GM18870 (cell line): ENCODE data around the gene ADIPOR2.

ENCODE experiments used
- ATAC-seq: cut with Tn5 transposase; IDR thresholded peaks from one replicate; pipeline ENCODE4 v1.9.1; 2021; ENCODE audit warnings: moderate library complexity; ENCODE audit not compliant: unreplicated experiment

ADIPOR2 gene

DNA sequence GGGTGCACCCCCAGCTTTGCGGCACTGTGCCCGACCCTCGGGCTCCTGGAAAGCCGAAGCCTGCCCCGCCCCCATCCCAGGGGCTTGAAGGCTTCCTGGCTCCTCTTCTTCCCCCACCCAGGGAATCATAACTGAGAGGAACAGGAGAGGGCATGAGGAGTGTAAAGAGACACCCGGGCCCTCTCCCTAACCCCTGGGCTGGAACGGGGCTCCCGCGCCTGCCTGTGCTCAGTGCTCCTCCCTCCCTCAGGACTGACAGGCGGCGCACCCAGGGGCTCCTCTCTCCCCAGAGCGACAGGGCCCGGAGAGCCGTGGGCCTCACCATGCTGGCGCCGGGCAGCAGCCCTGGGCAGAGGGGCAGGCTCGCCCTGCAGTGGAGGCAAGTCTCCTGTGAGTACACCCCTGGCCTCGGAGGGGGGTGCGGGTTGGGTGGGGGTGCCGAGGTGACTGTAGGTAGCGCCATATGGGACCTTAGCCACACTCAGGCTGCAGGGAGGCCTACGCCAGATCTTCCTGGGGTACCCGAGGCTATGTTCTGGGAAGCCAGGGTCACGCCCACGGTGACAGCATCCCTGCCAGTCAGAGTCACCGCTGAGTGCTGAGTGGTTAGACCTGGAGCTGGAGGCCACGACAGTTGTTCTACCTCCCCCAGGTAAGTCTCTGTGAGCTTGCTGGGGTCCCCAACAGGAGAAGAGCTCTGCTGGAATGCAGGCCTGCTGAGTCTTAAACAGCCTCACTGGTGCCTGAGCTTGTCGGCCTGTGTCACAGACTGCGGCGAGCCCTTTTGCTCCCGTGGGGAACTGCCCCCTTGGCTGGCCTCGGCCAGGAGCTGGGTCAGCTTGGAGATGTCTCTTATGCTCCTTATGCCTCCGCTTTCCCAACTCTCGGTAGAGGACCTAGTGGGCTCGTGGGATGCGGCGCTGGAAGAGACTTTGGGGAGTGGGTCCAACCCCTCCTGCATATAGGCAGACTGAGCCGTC, 137.2 kb downstream of the ADIPOR2 start:
- no peak for ATAC-seq

DNA sequence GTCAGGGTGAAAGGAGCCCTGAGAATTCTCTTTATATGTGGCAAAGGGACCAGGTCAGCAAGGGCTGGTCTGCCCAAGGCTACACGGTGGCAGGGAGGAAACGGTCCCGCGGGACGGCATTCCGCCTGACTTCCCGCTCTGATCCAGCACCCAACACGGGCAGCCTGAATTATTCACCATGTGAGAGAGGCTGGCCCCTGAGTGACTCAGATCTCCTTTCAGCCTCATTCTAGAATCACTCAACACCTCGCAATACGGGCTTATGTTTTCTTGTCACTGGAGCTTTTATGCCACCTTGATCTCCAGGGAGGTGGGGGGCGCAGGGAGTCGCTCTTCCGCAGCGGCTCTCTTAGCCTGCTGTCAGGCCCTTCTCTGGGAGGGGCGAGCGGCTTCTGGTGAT, 138.0 kb downstream of the ADIPOR2 start:
- ATAC-seq, result no peak

DNA sequence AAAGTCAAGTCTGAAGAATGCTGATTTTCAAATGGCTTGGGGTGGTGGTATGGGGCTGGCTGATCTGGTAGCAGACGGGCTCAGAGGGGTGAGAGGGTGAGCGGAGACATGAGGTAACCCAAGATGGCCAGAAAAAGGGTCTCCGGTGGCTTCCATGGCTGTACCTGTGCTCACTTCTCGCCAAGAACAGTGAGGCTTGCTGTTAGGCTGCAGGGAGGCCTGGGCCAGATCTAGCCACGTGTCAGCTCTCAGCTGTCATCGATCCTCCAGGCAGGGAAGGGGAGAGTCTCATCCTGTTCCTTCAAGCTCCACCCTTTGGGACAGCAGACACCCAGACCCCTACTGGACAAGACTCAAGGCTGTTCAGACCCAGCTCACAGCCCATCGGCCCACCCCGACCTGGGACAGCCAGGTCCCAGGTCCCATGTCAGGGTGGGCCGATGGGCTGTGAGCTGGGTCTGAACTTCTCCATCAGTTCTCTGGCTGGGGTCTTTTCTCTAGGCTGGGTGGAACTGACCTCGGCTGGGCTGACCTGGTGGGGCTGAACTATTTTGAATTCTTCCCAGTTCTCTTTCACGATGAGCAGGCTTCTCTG, 138.5 kb downstream of the ADIPOR2 start:
- ATAC-seq, result no peak

DNA sequence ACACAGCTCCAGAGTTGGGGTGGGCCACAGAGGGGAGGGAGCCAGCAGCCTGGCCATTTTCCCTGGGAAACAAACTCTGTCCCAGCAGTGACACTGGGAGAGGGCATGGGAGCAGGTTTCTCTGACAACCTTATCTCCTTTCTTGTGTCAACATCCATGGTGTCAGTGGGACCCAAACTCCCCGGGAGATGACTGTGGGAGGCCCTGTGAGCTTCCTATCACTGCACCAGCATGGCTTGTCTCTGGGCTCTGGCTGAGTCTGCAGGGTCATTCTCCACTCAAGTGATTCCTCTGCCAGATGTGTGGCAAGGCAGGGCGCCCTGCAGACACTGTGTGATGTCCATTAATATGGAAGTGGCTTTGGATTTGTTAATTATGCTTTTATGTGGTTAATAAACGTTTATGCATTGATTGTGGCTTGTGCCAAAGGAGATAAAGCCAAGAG, 139.6 kb downstream of the ADIPOR2 start:
- no peak for ATAC-seq

DNA sequence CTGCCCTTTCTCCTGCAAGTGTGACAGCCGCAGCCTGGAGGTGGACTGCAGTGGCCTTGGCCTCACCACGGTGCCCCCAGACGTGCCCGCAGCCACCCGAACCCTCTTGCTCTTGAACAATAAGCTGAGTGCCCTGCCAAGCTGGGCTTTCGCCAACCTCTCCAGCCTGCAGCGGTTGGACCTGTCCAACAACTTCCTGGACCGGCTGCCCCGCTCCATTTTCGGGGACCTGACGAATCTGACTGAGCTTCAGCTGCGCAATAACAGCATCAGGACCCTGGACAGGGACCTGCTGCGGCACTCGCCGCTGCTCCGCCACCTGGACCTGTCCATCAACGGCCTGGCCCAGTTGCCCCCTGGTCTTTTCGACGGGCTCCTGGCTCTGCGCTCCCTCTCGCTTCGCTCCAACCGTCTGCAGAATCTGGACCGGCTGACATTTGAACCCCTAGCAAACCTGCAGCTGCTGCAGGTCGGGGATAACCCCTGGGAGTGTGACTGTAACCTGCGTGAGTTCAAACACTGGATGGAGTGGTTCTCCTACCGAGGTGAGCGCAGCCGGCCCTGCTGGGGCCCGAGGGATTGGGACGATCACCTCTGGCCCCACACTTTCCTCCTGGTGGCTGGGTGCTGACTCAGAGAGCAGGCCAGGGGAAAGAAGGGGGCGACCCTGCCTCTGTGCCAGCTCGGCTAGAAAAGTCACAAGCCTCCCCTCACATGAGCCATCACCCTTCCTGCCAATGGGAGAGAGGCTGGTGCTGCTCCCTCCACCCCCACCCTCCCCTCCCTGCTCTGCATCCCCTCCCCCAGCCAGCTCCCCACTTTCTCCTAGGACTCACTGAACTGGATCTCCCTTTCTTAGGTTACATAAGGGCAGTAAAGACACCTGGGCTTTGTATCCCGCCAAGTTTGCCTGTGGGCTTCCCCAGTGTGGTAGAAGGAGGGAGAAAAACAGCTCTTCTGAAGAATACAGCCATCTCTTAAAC, 140.4 kb downstream of the ADIPOR2 start:
- no peak for ATAC-seq

DNA sequence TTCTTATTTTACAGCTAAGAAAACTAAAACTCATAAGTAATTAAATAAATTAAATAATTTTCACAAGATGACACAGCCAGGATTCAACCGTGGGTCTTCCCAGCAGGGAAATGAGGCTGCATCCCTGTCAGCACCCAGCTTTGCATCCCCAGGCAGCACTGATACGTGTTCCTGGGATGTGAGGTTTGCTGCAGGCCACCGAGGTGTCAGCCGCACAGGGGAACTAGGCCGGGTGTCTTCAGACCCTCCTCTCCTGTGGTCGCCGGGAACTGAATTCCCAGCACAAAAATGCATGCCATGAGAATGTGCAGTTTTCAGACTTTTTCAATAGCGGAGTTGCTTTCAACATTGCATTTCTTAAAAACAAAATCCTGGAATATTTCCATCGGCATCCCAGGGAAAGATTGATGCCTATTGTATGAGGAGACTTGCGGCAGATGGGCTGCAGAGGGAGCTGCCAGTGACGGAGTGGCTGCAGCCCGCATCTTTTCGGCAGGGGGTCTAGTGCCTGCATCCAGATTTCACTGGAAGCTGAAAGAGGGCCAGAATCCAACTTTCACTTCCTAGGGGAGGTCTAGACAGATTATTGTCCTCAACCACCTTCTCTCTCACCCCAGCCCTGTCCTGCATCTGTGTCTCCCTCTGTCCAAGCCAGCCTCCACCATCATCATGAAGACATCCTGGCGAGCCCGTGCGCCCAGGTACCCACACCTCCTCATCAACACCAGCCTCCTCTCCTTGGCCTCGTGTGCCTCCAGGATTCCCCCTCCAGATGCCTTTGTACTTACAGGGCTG, 142.1 kb downstream of the ADIPOR2 start:
- ATAC-seq, result no peak

DNA sequence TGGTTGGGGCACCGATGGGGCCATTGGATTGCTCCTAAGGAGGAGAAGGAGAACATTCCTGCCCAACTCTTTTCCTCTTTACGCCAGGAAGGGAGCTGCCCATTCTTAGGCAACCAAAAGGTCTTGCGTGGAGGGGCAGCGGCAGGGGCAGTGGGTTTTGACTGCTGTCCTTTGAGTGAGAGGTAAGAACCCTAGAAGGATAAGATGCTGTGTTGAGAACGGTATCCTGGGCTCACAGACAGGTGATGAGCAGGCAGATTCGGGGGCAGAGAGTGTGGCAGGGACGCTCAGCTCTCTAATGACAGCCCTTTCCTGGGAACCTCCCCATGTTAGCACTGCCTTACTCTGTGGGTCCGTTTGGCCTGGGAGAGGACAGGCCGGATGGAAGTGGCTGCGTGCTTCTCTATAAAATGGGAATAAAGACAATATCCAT, 142.7 kb downstream of the ADIPOR2 start:
- ATAC-seq, result no peak

DNA sequence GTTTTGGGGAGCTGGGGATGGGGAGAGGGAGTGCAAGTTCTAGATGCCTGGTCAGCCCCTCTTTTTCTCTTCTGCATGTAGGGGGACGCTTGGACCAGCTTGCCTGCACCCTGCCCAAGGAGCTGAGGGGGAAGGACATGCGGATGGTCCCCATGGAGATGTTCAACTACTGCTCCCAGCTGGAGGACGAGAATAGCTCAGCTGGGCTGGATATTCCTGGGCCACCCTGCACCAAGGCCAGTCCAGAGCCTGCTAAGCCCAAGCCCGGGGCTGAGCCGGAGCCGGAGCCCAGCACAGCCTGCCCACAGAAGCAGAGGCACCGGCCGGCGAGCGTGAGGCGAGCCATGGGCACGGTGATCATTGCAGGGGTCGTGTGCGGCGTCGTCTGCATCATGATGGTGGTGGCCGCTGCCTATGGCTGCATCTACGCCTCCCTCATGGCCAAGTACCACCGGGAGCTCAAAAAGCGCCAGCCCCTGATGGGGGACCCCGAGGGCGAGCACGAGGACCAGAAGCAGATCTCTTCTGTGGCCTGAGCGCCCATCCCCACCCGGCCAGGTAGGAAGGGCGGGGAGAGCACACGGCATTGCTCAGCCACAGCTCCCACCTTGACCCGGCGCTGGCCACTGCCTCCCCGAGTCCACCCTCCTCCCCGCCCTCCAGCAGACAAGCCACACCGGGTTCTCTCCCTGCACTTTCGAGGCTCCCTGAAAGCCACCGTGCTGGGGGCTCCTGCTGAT, 143.5 kb downstream of the ADIPOR2 start:
- ATAC-seq, result no peak

DNA sequence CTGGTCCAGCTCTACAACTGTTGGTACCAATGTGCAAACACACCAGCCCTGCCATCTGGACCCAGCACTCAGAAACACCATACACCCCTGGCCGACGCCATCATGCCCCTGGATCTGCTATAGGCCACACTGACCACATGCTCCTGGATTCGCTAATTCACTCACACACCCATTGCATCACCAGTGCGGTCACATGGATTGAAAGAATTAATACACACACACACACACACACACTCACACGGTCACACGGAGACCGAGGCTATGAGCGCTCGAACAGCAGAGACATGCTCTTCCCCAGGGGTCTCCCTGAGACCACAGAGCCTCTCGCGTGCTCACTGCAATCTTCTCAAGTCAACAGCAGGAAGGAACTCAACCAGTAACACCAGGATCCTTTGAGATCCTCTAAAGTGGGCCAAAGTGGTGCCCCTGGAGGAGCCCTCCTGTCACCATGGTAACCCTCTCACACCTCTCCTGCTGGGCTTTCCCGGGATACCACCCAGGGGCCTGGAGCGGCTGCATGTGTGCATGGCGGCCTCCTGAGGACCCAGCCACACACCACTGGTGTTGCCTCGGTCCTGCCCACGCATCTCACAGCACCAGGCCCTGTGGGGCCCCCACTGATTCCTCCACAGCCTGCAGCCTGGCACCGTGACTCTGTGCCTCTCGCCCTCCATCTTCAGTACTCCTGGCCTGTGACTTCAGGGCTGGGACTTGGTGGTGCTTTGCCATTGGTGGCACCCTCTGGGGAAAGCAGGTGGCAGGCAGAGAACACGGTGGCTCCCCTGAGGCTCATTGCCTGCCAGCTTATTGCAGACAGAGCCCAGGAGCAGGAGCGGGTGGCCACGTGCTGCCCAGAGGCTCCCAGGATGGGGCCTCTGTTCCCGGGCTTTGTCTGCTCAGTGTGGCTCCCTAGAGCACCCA, 144.6 kb downstream of the ADIPOR2 start:
- ATAC-seq, result no peak

DNA sequence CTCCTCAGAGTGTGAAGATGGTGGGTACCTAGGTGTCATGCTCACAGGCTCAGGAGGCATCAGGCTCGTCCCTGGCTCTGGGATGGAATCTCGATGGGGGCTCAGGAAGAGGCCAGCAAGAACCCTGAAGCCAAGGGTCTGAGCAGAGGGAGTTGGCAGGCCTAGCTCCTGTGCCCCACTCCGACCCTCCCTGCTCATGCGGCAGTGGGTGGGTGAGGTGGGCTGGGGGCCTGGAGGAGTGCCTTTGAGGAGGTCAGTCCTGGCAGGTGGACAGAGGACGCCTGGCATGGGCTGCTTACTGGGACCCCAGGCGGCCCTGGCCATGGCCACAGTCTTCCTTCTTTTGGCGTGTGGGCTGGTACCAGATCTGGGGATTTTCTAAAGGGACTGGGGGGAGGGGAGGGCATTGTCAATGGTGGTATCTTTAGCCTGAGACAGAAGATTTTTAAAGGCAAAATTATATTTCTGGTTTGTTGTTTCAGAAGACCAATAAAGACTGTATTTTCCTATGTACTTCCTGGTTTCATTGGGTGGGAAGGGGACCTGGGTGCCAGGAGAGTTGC, 145.5 kb downstream of the ADIPOR2 start:
- no peak for ATAC-seq

DNA sequence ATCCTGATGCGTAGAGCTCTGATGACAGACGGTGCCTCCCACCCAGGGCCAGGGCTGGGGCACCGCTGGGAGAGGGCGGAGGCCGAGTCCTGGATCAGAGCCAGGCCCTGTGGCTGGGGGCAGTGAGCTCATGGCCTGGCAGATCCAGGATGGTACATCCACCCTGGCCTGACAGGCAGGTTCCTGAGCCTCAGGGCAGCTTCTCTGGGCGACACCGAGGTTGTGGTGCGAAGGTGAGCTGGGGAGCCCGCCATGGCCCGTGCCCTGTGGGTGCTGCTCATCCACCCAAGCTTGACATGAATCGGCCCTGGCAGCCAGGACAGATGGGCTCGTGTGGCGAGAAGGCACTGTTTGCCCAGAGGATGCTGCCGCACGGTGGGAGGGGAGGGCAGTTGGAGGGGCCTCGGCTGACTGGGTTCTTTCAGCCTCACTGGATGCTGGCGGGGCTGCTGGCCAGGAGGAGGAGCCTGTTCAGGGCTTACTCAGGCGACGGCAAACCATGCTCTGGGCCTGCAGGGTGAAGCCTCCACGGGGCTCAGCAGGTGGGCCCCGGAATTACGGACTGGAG, 146.1 kb downstream of the ADIPOR2 start:
- no peak for ATAC-seq

DNA sequence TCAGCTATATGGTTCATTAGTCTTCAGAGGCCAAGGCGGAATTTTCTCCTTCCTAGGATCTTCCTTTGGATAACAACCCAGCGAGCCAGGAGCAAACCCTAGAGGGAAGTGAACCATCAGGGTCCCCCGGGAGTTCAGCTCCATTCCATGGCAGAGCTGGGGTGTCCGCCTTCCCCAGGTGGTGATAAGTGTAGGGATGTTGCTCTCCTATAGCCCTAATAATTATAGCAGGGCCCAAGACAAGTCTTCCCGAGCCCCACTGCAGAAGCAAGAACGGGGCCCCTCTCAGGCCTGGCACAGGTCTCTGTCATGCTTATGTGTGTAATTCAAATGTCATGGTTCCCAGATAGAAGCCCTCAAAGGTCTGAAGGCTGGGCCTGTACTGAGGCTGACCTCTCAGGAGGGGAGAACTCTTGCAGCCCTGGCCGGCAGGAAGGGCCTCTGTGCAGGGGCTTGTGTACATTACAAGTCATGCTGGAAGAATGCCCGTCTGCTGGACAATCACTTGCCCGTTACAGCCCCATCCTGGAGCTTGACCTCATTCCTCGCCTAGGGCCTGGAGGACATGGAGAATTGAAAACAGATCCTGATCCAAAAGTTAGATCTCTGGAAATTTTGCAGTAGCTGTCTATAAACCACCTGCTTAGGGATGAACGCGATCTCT, 146.8 kb downstream of the ADIPOR2 start:
- no peak for ATAC-seq
